K562 (cell line): ENCODE data around the gene EML6.

Experiments
- CBX1 ChIP-seq: sonication (generic); IDR thresholded peaks from 2 replicates; pipeline ENCODE4 v1.6.1; 2016; ENCODE audit warnings: antibody characterized with exemption, low read depth, mild to moderate bottlenecking
- MTA3 ChIP-seq: fragments of 450-650 bp; formaldehyde crosslinking; IDR thresholded peaks from 2 replicates; pipeline ENCODE4 v1.6.1; 2017; ENCODE audit warnings: mild to moderate bottlenecking, borderline replicate concordance
- NCOR1 ChIP-seq: fragments of 450-650 bp; IDR thresholded peaks from 2 replicates; pipeline ENCODE4 v1.6.1; 2016; ENCODE audit warnings: mild to moderate bottlenecking, moderate library complexity
- PTTG1 ChIP-seq: fragments of 450-650 bp; IDR thresholded peaks from 2 replicates; pipeline ENCODE4 v1.6.1; 2016; ENCODE audit warnings: low read depth, mild to moderate bottlenecking, missing genetic modification characterization, missing compliant biosample characterization
- SREBF2 ChIP-seq: sonication (generic); formaldehyde crosslinking; IDR thresholded peaks from 2 replicates; pipeline ENCODE4 v1.4.0; 2020; ENCODE audit warnings: mild to moderate bottlenecking, missing genetic modification reagents
- XRCC5 ChIP-seq: fragments of 200-400 bp; formaldehyde crosslinking; IDR thresholded peaks from 2 replicates; pipeline ENCODE4 v1.6.1; 2017; ENCODE audit warnings: low read depth, mild to moderate bottlenecking, low read length

DNA sequence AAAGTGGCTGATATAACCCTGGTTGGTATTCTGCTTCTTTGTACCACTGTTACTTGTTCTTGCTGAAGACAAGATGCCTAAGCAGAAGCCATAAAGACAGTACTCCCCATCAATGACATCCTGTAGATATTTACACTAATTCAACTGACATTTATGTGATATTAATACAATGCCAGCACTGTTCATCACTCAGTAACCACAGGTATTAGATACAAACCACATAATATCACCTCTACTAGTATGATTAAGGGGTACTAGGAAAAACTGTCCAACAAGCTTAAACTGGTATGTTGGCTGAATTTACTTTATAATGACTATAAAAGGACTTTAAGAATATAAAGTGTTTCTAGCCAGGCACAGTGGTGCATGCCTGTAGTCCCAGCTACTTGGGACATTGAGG, 261.0 kb downstream of the EML6 start:
- TF ChIP-seq MTA3 (no peak), PTTG1 (tag) (no peak), SREBF2 (CRISPR knock-in tag) (no peak), CBX1 (no peak), NCOR1 (no peak), XRCC5 (no peak)
